Stomach (tissue), 9 donors: Measurements from ENCODE around the gene ZFR2. TPM values are rescaled to one million over a fixed set of nuclear protein-coding genes. Genes with fewer than 3 reads are reported as not detected.

ENCODE experiments used
- DNase-seq, 2 donors: peaks; one replicate each; pipeline versions ENCODE4 v3.0.0 to v3.0.0-alpha.2; 2013 to 2019
- H3K27ac ChIP-seq, 5 donors: fragments of 200-600 bp in 4 of 5; sonication (generic) in 4 of 5; one replicate each; pipeline ENCODE4 v1.5.1; 2013 to 2019; ENCODE audit warnings: mild to moderate bottlenecking in 1 of 5, moderate library complexity in 1 of 5
- H3K27me3 ChIP-seq, 3 donors: fragments of 200-600 bp; sonication (generic); one replicate each; pipeline ENCODE4 v1.5.1; 2017 to 2019; ENCODE audit warnings: mixed run types in 1 of 3
- H3K36me3 ChIP-seq, 4 donors: fragments of 200-600 bp; sonication (generic); 1 replicate in 3 of 4; 2 replicates in 1 of 4; pipeline ENCODE4 v1.5.1; 2016 to 2019
- H3K4me1 ChIP-seq, 4 donors: fragments of 200-600 bp; sonication (generic); one replicate each; pipeline ENCODE4 v1.5.1; 2016 to 2019
- H3K4me3 ChIP-seq, 4 donors: fragments of 200-600 bp; sonication (generic) in 3 of 4; one replicate each; pipeline ENCODE4 v1.5.1; 2016 to 2019; ENCODE audit warnings: mild to moderate bottlenecking in 1 of 4
- H3K9me3 ChIP-seq, 4 donors: fragments of 200-600 bp; sonication (generic); one replicate each; pipeline ENCODE4 v1.5.1; 2016 to 2019
- EP300 ChIP-seq: sonication (generic); formaldehyde crosslinking; IDR thresholded peaks from one replicate; pipeline ENCODE4 v1.6.1; 2017; ENCODE audit warnings: antibody characterized with exemption
- POLR2A ChIP-seq, 4 donors: fragments of 450-650 bp; IDR thresholded peaks; one replicate each; pipeline ENCODE4 v1.6.1; 2016; ENCODE audit warnings: antibody characterized with exemption in 4 of 4, control low read depth in 2 of 4, mild to moderate bottlenecking in 1 of 4, moderate library complexity in 1 of 4
- POLR2AphosphoS5 ChIP-seq, 3 donors: sonication (generic); formaldehyde crosslinking; IDR thresholded peaks; one replicate each; pipeline ENCODE4 v1.6.1; 2016; ENCODE audit warnings: antibody characterized with exemption in 3 of 3
- WGBS, 5 donors: extraction: QIAGEN DNeasy Blood & Tissue Kit in 3 of 5; methylation state at CpG; one replicate each; pipeline versions ENCODE4 v1.1.5 to v1.1.7; 2013 to 2018; 5-methylcytosine and 5-hydroxymethylcytosine counted together
- intact Hi-C: fragments of 100-400 bp; cut with DNase I; formaldehyde crosslinking; loops from one replicate; pipeline ENCODE4 v1.15.1; 2023; ENCODE audit warnings: low total_unique reads
- polyA plus RNA-seq, 3 donors: library from polyadenylated mRNA; stranded (reverse); fragments of 200-250 nt; gene quantifications; one replicate each; pipeline ENCODE4 v1.2.3, GENCODE V29; 2013
- total RNA-seq, 5 donors: library from RNA; depleted of rRNA; stranded (reverse); fragments of >200 nt; gene quantifications; one replicate each; pipeline versions ENCODE4 v1.1.0 to v1.2.3, GENCODE V29; 2014 to 2016
- TF ChIP-seq, protein P1 (sequence below), 7 experiments: fragments of 450-650 bp in 4 of 7; fragments of 200-600 bp in 3 of 7; sonication (generic) in 3 of 7; IDR thresholded peaks; one replicate each; pipeline ENCODE4 v1.5.1; 2016 to 2019; ENCODE audit warnings: antibody characterized with exemption in 7 of 7, control low read depth in 2 of 7, mild to moderate bottlenecking in 1 of 7
- donor health status: healthy with polysubstance abuse.
- donor health status: Bipolar disorder and iron deficiency.
- donor health status: healthy.

Gene ZFR2
- total and polyA plus RNA-seq, 8 donors = 0.10 to 0.29 TPM; not detected in 6

DNA sequence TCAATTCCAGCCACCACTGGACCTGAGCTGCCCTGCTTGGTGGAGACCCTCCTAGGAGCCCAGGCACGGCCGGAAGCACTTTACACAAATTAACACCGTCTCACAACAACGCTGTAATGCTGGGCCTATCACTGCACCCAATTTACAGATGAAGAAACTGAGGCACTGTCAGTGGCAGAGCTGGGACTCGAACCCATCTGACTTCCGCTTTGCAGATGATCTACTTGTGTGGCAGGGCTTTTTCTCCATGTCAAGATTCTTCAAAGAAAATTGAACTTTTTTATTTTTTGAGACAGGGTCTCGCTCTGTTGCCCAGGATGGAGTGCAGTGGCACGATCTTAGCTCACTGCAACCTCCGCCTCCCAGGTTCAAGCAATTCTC is 33.8 kb downstream of the ZFR2 start:
- no peak for DNase-seq
- peaks cover 0 to 54% (median 4%) of the 10 kb centered on the region in 3 donors for H3K27me3 ChIP-seq
- no peaks in the 10 kb centered on the region for H3K4me1 ChIP-seq
- TF ChIP-seq, protein P1, sequence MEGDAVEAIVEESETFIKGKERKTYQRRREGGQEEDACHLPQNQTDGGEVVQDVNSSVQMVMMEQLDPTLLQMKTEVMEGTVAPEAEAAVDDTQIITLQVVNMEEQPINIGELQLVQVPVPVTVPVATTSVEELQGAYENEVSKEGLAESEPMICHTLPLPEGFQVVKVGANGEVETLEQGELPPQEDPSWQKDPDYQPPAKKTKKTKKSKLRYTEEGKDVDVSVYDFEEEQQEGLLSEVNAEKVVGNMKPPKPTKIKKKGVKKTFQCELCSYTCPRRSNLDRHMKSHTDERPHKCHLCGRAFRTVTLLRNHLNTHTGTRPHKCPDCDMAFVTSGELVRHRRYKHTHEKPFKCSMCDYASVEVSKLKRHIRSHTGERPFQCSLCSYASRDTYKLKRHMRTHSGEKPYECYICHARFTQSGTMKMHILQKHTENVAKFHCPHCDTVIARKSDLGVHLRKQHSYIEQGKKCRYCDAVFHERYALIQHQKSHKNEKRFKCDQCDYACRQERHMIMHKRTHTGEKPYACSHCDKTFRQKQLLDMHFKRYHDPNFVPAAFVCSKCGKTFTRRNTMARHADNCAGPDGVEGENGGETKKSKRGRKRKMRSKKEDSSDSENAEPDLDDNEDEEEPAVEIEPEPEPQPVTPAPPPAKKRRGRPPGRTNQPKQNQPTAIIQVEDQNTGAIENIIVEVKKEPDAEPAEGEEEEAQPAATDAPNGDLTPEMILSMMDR (IDR thresholded peaks at IDR 0.05) = no peak
- TF ChIP-seq EP300 (no peak), POLR2A (IDR thresholded peaks at IDR 0.05) (no peak), POLR2AphosphoS5 (IDR thresholded peaks at IDR 0.05) (no peak)
- H3K36me3 ChIP-seq = no peaks in the 10 kb centered on the region
- H3K27ac ChIP-seq = no peak overlapping the region
- no peaks in the 10 kb centered on the region for H3K9me3 ChIP-seq
- WGBS, 5 donors = 73 to 94% (median 91%) methylated on average over 7 to 9 of the region's 9 CpGs
- no peak overlapping the region for H3K4me3 ChIP-seq
- intact Hi-C loops = no loop called here

DNA sequence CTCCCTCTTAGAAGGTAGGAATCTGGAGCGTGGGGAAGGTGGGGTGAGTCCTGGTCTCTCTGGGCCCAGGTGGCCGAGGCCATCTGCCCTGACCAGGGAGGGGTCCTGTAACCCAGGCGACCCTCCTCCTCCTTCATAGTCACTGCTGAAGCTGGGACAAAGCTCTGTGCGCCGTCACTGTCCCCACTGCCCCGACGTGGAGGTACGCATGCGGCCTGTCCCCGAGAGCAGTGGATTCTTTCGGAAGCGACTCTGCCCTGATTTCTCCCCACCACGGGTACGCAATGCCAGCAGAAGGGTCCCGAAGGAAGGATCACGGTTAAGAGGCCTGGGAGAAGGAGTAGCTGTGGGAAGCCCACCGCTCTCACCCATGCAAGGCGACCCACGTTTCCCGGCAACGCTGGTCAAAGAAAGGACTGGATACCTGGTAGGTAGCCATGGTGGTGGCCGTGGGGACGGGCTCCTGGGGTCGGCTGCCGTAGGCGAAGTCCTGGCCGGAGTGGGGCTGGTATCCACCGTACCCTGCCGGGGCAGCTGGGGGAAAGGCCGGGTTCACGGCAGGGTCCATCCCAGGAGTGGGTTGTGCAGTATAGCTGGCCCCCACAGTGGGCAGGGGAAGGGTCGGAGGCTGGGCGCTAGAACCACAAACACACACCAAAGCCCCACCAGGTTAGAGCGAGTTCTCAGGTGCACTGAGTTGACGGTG is 34.3 kb downstream of the ZFR2 start:
- Histone ChIP-seq H3K9me3 (no peaks in the 10 kb centered on the region), H3K4me1 (no peaks in the 10 kb centered on the region), H3K36me3 (no peaks in the 10 kb centered on the region), H3K4me3 (no peak overlapping the region), H3K27me3 (peaks cover 0 to 59% (median 4%) of the 10 kb centered on the region in 3 donors), H3K27ac (no peak overlapping the region)
- 79 to 88% (median 86%) methylated on average over 19 to 35 of the region's 35 CpGs for WGBS, 5 donors
- no peak for TF ChIP-seq POLR2A (IDR thresholded peaks at IDR 0.05)
- TF ChIP-seq POLR2AphosphoS5 (IDR thresholded peaks at IDR 0.05) = no peak
- TF ChIP-seq EP300 = no peak
- TF ChIP-seq, protein P1 (IDR thresholded peaks at IDR 0.05) = no peak
- no peak for DNase-seq
- intact Hi-C loops = no loop called here

DNA sequence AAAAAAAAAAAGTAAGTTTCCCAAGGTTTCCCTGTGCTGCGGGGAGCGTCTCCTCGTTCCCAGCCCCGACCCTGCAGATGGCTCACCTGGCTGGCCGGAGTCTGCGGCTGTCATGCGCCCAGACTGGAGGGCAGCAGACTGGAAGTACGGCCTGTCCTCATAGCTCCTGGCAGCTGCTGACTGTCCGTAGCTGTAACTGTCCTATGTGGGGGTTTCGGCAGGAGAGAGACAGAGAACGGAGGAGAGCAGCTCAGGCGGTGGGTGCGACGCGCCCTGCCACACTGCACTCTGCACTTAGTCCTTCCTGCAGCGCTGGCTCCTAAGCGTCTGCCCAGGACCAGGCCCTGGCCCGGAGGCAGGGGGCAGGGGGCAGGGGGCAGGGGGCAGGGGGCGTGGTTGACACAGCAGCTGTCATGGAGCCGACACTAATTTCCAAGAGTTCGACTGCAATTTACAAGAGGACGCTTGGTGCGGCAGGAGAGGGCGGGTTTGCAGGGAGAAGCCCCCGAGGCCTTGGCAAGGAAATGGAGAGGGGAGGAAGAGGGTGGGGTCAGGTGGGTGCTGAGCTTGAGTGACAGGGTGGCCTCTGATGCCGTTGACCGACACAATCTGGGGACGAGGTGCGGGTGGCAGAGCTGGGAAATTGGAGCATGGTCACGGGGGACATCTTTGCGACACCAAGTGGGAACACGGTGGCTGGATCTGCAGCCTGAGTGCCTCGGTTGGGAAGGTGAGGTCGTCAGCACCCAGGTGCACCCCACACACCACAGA is 35.1 kb downstream of the ZFR2 start:
- intact Hi-C loops = no loop called here
- 55 to 69% (median 64%) methylated on average over 32 to 34 of the region's 34 CpGs for WGBS, 5 donors
- no peak overlapping the region for H3K27ac ChIP-seq
- H3K4me1 ChIP-seq = no peaks in the 10 kb centered on the region
- peaks cover 0 to 56% (median 4%) of the 10 kb centered on the region in 3 donors for H3K27me3 ChIP-seq
- no peaks in the 10 kb centered on the region for H3K9me3 ChIP-seq
- H3K36me3 ChIP-seq = no peaks in the 10 kb centered on the region
- H3K4me3 ChIP-seq = no peak overlapping the region
- TF ChIP-seq EP300 (no peak), POLR2AphosphoS5 (IDR thresholded peaks at IDR 0.05) (no peak), POLR2A (IDR thresholded peaks at IDR 0.05) (no peak)
- TF ChIP-seq, protein P1 (IDR thresholded peaks at IDR 0.05) = no peak
- DNase-seq = no peak

DNA sequence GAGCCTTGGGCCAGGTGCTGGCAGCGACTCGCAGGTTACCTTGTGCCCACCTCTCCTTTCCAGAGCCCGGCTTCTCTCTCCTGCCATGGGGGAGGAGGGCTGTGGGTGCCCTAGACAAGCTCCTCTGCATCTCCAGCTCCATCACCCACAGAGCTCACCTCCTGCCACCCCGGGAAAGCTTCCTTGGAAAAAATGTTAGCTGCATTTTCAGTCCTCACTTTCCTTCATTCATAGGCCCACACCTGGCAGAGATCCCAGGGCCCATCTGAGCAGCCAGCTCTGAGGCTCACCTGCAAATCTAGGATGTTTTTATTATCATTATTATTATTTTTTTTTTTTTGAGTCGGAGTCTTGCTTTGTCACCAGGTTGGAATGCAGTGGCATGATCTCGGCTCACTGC is 36.8 kb downstream of the ZFR2 start:
- 84 to 93% (median 86%) methylated on average over 6 of the region's 6 CpGs for WGBS, 5 donors
- TF ChIP-seq POLR2AphosphoS5 (IDR thresholded peaks at IDR 0.05) = no peak
- DNase-seq = no peak

More for the DNA sequence above, 36.8 kb downstream of the ZFR2 start:
- Histone ChIP-seq H3K27ac (no peak overlapping the region), H3K4me3 (no peak overlapping the region), H3K4me1 (no peaks in the 10 kb centered on the region), H3K9me3 (no peaks in the 10 kb centered on the region), H3K36me3 (no peaks in the 10 kb centered on the region), H3K27me3 (peaks cover 0 to 54% (median 4%) of the 10 kb centered on the region in 3 donors)
- intact Hi-C loops = no loop called here
